ENCODE measurements around the gene ANKMY1.

DNA sequence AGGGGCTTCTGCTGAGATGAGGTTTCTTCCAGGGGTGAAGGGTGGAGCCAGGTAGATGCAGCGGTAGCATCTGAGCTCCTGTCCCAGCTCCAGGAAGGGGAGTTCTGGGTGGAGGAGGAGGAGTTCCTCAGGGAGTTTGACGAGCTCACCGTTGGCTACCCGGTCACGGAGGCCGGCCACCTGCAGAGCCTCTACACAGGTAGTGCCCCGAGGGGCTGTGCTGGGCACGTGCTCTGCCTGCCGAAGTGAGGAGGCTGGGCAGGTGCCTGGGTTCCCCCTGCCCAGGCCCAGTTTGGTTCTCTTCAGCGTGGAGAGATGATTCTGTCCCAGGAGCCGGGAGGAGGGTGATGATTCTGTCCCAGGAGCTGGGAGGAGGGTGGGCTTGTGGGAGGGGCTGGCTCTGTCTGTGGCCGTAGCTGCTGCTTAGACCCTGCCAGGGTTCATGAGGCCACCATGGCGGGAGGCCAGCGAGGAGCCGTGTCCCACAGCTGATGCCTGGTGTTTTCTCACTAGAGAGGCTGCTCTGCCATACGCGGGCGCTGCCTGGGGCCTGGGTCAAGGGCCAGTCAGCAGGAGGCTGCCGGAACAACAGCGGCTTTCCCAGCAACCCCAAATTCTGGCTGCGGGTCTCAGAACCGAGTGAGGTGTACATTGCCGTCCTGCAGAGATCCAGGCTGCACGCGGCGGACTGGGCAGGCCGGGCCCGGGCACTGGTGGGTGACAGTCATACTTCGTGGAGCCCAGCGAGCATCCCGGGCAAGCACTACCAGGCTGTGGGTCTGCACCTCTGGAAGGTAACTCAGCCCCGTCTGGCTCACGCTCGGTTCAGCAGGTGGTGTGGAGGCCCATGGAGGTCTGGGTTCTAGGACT lies 37.0 kb upstream of the ANKMY1 start:
- no peak for TF ChIP-seq HDAC2 (IDR thresholded peaks at IDR 0.05; ENCODE audit: borderline replicate concordance in 1 of 2, low read depth in 2 of 2, low read length in 2 of 2)
- TF ChIP-seq CHD2 (IDR thresholded peaks at IDR 0.05; ENCODE audit: low read length) = no peak
- no peak for TF ChIP-seq MAFK (IDR thresholded peaks at IDR 0.05; ENCODE audit: low read depth, low read length)
- no peak for TF ChIP-seq SUZ12 (IDR thresholded peaks at IDR 0.05; ENCODE audit: low read length)
- no peak for TF ChIP-seq CBX5 (IDR thresholded peaks at IDR 0.05; ENCODE audit: low read depth, low read length)
- TF ChIP-seq, protein P1, sequence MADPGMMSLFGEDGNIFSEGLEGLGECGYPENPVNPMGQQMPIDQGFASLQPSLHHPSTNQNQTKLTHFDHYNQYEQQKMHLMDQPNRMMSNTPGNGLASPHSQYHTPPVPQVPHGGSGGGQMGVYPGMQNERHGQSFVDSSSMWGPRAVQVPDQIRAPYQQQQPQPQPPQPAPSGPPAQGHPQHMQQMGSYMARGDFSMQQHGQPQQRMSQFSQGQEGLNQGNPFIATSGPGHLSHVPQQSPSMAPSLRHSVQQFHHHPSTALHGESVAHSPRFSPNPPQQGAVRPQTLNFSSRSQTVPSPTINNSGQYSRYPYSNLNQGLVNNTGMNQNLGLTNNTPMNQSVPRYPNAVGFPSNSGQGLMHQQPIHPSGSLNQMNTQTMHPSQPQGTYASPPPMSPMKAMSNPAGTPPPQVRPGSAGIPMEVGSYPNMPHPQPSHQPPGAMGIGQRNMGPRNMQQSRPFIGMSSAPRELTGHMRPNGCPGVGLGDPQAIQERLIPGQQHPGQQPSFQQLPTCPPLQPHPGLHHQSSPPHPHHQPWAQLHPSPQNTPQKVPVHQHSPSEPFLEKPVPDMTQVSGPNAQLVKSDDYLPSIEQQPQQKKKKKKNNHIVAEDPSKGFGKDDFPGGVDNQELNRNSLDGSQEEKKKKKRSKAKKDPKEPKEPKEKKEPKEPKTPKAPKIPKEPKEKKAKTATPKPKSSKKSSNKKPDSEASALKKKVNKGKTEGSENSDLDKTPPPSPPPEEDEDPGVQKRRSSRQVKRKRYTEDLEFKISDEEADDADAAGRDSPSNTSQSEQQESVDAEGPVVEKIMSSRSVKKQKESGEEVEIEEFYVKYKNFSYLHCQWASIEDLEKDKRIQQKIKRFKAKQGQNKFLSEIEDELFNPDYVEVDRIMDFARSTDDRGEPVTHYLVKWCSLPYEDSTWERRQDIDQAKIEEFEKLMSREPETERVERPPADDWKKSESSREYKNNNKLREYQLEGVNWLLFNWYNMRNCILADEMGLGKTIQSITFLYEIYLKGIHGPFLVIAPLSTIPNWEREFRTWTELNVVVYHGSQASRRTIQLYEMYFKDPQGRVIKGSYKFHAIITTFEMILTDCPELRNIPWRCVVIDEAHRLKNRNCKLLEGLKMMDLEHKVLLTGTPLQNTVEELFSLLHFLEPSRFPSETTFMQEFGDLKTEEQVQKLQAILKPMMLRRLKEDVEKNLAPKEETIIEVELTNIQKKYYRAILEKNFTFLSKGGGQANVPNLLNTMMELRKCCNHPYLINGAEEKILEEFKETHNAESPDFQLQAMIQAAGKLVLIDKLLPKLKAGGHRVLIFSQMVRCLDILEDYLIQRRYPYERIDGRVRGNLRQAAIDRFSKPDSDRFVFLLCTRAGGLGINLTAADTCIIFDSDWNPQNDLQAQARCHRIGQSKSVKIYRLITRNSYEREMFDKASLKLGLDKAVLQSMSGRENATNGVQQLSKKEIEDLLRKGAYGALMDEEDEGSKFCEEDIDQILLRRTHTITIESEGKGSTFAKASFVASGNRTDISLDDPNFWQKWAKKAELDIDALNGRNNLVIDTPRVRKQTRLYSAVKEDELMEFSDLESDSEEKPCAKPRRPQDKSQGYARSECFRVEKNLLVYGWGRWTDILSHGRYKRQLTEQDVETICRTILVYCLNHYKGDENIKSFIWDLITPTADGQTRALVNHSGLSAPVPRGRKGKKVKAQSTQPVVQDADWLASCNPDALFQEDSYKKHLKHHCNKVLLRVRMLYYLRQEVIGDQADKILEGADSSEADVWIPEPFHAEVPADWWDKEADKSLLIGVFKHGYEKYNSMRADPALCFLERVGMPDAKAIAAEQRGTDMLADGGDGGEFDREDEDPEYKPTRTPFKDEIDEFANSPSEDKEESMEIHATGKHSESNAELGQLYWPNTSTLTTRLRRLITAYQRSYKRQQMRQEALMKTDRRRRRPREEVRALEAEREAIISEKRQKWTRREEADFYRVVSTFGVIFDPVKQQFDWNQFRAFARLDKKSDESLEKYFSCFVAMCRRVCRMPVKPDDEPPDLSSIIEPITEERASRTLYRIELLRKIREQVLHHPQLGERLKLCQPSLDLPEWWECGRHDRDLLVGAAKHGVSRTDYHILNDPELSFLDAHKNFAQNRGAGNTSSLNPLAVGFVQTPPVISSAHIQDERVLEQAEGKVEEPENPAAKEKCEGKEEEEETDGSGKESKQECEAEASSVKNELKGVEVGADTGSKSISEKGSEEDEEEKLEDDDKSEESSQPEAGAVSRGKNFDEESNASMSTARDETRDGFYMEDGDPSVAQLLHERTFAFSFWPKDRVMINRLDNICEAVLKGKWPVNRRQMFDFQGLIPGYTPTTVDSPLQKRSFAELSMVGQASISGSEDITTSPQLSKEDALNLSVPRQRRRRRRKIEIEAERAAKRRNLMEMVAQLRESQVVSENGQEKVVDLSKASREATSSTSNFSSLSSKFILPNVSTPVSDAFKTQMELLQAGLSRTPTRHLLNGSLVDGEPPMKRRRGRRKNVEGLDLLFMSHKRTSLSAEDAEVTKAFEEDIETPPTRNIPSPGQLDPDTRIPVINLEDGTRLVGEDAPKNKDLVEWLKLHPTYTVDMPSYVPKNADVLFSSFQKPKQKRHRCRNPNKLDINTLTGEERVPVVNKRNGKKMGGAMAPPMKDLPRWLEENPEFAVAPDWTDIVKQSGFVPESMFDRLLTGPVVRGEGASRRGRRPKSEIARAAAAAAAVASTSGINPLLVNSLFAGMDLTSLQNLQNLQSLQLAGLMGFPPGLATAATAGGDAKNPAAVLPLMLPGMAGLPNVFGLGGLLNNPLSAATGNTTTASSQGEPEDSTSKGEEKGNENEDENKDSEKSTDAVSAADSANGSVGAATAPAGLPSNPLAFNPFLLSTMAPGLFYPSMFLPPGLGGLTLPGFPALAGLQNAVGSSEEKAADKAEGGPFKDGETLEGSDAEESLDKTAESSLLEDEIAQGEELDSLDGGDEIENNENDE (IDR thresholded peaks at IDR 0.05; ENCODE audit: insufficient replicate concordance, low read length) = no peak
- TF ChIP-seq, protein P2, sequence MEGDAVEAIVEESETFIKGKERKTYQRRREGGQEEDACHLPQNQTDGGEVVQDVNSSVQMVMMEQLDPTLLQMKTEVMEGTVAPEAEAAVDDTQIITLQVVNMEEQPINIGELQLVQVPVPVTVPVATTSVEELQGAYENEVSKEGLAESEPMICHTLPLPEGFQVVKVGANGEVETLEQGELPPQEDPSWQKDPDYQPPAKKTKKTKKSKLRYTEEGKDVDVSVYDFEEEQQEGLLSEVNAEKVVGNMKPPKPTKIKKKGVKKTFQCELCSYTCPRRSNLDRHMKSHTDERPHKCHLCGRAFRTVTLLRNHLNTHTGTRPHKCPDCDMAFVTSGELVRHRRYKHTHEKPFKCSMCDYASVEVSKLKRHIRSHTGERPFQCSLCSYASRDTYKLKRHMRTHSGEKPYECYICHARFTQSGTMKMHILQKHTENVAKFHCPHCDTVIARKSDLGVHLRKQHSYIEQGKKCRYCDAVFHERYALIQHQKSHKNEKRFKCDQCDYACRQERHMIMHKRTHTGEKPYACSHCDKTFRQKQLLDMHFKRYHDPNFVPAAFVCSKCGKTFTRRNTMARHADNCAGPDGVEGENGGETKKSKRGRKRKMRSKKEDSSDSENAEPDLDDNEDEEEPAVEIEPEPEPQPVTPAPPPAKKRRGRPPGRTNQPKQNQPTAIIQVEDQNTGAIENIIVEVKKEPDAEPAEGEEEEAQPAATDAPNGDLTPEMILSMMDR (IDR thresholded peaks at IDR 0.05; ENCODE audit: control extremely low read depth in 1 of 3, insufficient read depth in 1 of 3, low read depth in 1 of 3, low read length in 3 of 3) = no peak
- no peak for TF ChIP-seq CREB1 (IDR thresholded peaks at IDR 0.05)
